Retina (tissue), 1 donor: ENCODE measurements around the gene INSYN2B.

ENCODE experiments used
- DNase-seq: peaks from one replicate; pipeline ENCODE4 v3.0.0-alpha.2; 2016

INSYN2B gene

GRCh38 chr5:169980418-169981053, at the start of gene INSYN2B:
Gene INSYN2B (minus strand): TSS chr5:169980495. CDS start chr5:169883898, 96,597 bp downstream.
- peak; percentile 92 for DNase-seq

GRCh38 chr5:170028124-170028523, 47.8 kb upstream of the INSYN2B start:
- no peak for DNase-seq

- DNase-seq: no peak
These were observed 45.6 kb upstream of the INSYN2B start for GRCh38 chr5:170025853-170026252.

GRCh38 chr5:170021506-170021905, 41.2 kb upstream of the INSYN2B start:
- DNase-seq: peak; percentile 61

- DNase-seq: no peak
These were observed 40.1 kb upstream of the INSYN2B start for GRCh38 chr5:170020423-170020822.

- no peak for DNase-seq
These were observed 32.3 kb upstream of the INSYN2B start for GRCh38 chr5:170012622-170013021.

- DNase-seq: no peak
These were observed 31.5 kb upstream of the INSYN2B start for GRCh38 chr5:170011751-170012150.

- DNase-seq: no peak
These were observed 30.3 kb upstream of the INSYN2B start for GRCh38 chr5:170010595-170010994.

GRCh38 chr5:170008376-170008775, 28.1 kb upstream of the INSYN2B start:
- no peak for DNase-seq

- DNase-seq: no peak
These were observed 25.7 kb upstream of the INSYN2B start for GRCh38 chr5:170006021-170006420.

GRCh38 chr5:170000155-170000554, 19.9 kb upstream of the INSYN2B start:
- DNase-seq: no peak

- no peak for DNase-seq
These were observed 19.3 kb upstream of the INSYN2B start for GRCh38 chr5:169999621-170000020.

GRCh38 chr5:169997798-169998197, 17.5 kb upstream of the INSYN2B start:
- no peak for DNase-seq

- DNase-seq: no peak
These were observed 13.1 kb upstream of the INSYN2B start for GRCh38 chr5:169993485-169993790.

GRCh38 chr5:169992789-169993484, 12.6 kb upstream of the INSYN2B start:
- DNase-seq: no peak

- no peak for DNase-seq
These were observed 11.0 kb upstream of the INSYN2B start for GRCh38 chr5:169991115-169991869.

- DNase-seq: no peak
These were observed 9.1 kb upstream of the INSYN2B start for GRCh38 chr5:169989365-169989764.

GRCh38 chr5:169988947-169989346, 8.7 kb upstream of the INSYN2B start:
- no peak for DNase-seq

GRCh38 chr5:169988206-169988605, 7.9 kb upstream of the INSYN2B start:
- no peak for DNase-seq

GRCh38 chr5:169979871-169980270, 424 bp downstream of the INSYN2B start:
- DNase-seq: peak; percentile 31

GRCh38 chr5:169978714-169979113, 1.6 kb downstream of the INSYN2B start:
- DNase-seq: peak; percentile 43

GRCh38 chr5:169974121-169974770, 6.0 kb downstream of the INSYN2B start:
- DNase-seq: no peak

- no peak for DNase-seq
These were observed 7.2 kb downstream of the INSYN2B start for GRCh38 chr5:169973056-169973455.

- no peak for DNase-seq
These were observed 8.5 kb downstream of the INSYN2B start for GRCh38 chr5:169971780-169972179.
